Muscle layer of colon (tissue), 2 donors: ENCODE data around the gene STK38.
"Not testable (repeated sequence)": the region's sequence is repeated elsewhere in the genome, so short reads cannot be mapped to it uniquely, and the experiment has no call there.

Experiments
- H3K27ac ChIP-seq: one replicate; pipeline ENCODE4 v1.7.0; 2013; ENCODE audit warnings: low read depth, mild to moderate bottlenecking, low read length, moderate library complexity
- H3K27me3 ChIP-seq, 2 donors: one replicate each; pipeline ENCODE4 v1.7.0; 2013; ENCODE audit warnings: low read length in 2 of 2, mild to moderate bottlenecking in 2 of 2; ENCODE audit not compliant: insufficient read depth in 2 of 2, control insufficient read depth in 1 of 2
- H3K36me3 ChIP-seq: one replicate; pipeline ENCODE4 v1.7.0; 2013; ENCODE audit warnings: mild to moderate bottlenecking, low read length; ENCODE audit not compliant: insufficient read depth
- H3K4me1 ChIP-seq: one replicate; pipeline ENCODE4 v1.7.0; 2013; ENCODE audit warnings: mild to moderate bottlenecking, low read length; ENCODE audit not compliant: insufficient read depth
- H3K4me3 ChIP-seq, 2 donors: one replicate each; pipeline ENCODE4 v1.7.0; 2013; ENCODE audit warnings: low read length in 2 of 2, low read depth in 1 of 2, mild to moderate bottlenecking in 1 of 2, moderate library complexity in 1 of 2
- H3K9ac ChIP-seq: one replicate; pipeline ENCODE4 v1.7.0; 2013; ENCODE audit warnings: low read length
- H3K9me3 ChIP-seq: one replicate; pipeline ENCODE4 v1.7.0; 2013; ENCODE audit warnings: mild to moderate bottlenecking, low read length
- donor health status: abdominal sarcoma.
- donor health status: Adenocarcinoma of cecum.

STK38 gene

DNA sequence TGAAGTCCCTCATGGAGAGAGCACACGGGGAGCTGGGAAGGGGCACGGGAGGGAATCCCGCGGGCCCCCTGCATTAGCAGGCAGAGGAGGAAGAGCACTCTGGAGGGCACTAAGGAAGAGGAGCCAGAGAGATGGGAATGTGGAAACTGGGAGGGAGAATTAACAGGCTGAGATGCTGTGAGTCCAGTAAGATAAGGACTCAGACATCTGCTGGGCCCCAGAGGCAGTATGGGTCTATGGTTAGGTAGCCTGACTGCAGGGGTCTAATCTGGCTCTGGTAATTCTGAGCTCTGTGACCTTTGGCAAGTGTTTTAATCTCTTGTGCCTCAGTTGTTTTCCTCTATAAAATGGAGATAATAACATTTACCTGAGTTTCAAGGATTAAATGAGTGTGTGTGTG is 31.2 kb upstream of the STK38 start:
- H3K4me3 ChIP-seq = no peak overlapping the region
- peak overlapping the region; percentile 79 for H3K27ac ChIP-seq
- no peaks in the 10 kb centered on the region for H3K27me3 ChIP-seq
- H3K36me3 ChIP-seq = no peaks in the 10 kb centered on the region
- H3K4me1 ChIP-seq = peaks cover 25% of the 10 kb centered on the region
- no peaks in the 10 kb centered on the region for H3K9me3 ChIP-seq
- no peak overlapping the region for H3K9ac ChIP-seq

DNA sequence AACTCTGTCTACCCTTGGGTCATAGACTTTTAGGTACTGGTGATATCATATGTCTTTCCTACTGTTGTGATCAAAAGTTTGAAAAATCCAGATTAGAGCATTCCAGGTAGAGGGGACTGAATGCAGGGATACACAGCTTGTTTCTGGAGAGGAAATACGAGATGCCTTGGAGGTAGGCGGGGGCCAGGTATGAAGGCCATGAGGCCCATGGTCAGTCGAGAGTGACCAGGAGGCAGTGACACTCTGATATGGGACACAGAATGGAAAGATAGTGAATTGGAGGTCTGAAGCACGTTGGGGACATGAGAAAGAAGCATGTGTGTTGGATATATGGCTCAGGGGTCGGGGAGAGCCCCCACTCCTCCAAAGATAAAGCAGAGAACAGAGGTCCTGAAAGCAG is 30.8 kb upstream of the STK38 start:
- H3K36me3 ChIP-seq = no peaks in the 10 kb centered on the region
- no peak overlapping the region for H3K4me3 ChIP-seq
- H3K9me3 ChIP-seq = no peaks in the 10 kb centered on the region
- H3K9ac ChIP-seq = peak overlapping the region; percentile 27
- peak overlapping the region; percentile 79 for H3K27ac ChIP-seq
- peaks cover 25% of the 10 kb centered on the region for H3K4me1 ChIP-seq
- no peaks in the 10 kb centered on the region for H3K27me3 ChIP-seq

DNA sequence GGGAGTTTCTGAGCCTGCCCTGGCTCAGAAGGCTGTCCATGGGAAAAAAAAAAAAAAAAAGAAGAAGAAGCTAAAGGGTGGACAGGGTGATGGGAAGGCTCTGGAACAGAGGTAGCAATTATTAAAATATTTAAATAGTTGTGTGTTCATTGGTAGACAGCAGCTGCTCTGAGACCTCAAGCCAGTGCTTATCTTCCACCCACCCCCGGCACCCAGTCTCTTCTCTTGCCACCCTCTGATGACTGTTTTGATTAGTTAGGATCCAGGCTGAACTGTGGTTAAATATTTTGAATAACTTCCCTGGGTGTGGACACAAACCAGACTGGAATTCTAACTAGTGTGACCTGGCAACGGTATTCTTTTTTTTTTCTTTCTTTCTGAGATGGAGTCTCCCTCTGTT is 30.0 kb upstream of the STK38 start:
- Histone ChIP-seq H3K27ac (no peak overlapping the region), H3K27me3 (no peaks in the 10 kb centered on the region), H3K36me3 (no peaks in the 10 kb centered on the region), H3K9me3 (no peaks in the 10 kb centered on the region), H3K4me3 (no peak overlapping the region), H3K4me1 (peaks cover 25% of the 10 kb centered on the region), H3K9ac (no peak overlapping the region)

DNA sequence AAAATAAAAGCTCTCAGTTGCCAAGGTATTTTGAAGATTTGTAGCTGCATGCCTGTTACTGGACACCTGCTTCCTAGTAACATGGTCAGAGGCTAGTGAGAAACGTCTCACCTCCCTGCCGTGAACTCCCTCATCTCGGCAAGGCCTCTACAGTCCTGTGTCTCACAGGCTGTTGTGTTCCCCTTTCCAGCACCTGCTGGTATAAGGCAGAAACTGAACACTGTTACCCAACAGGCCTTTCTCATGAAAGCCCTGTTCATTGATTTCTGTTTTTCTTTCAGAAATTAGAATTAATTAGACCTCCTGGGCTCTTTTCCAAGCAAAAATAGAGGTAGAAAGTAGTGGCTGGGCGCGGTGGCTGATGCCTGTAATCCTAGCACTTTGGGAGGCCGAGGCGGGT is 29.3 kb upstream of the STK38 start:
- no peak overlapping the region for H3K9ac ChIP-seq
- H3K36me3 ChIP-seq = no peaks in the 10 kb centered on the region
- no peaks in the 10 kb centered on the region for H3K9me3 ChIP-seq
- no peaks in the 10 kb centered on the region for H3K27me3 ChIP-seq
- no peak overlapping the region for H3K4me3 ChIP-seq
- peaks cover 25% of the 10 kb centered on the region for H3K4me1 ChIP-seq
- H3K27ac ChIP-seq = no peak overlapping the region

DNA sequence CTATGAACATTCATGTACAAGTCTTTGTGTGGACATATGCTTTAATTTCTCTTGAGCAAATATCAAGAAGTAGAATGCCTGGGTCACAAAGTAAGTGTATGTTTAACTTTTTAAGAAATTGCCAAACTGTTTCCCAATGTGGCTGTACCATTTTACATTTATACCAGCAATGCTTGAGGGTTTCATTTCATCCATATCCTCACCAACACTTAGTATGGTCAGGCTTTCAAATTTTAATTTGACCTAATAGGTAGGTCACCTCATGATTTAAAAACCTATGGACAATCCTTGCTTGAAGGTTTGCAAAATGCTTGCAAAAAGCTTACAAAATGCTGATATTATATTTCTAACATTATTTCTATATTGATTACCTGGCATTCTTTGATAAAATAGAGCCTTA is 27.4 kb upstream of the STK38 start:
- Histone ChIP-seq H3K4me3 (no peak overlapping the region), H3K4me1 (peaks cover 20% of the 10 kb centered on the region), H3K9me3 (no peaks in the 10 kb centered on the region), H3K36me3 (no peaks in the 10 kb centered on the region), H3K9ac (no peak overlapping the region), H3K27ac (no peak overlapping the region), H3K27me3 (no peaks in the 10 kb centered on the region)

DNA sequence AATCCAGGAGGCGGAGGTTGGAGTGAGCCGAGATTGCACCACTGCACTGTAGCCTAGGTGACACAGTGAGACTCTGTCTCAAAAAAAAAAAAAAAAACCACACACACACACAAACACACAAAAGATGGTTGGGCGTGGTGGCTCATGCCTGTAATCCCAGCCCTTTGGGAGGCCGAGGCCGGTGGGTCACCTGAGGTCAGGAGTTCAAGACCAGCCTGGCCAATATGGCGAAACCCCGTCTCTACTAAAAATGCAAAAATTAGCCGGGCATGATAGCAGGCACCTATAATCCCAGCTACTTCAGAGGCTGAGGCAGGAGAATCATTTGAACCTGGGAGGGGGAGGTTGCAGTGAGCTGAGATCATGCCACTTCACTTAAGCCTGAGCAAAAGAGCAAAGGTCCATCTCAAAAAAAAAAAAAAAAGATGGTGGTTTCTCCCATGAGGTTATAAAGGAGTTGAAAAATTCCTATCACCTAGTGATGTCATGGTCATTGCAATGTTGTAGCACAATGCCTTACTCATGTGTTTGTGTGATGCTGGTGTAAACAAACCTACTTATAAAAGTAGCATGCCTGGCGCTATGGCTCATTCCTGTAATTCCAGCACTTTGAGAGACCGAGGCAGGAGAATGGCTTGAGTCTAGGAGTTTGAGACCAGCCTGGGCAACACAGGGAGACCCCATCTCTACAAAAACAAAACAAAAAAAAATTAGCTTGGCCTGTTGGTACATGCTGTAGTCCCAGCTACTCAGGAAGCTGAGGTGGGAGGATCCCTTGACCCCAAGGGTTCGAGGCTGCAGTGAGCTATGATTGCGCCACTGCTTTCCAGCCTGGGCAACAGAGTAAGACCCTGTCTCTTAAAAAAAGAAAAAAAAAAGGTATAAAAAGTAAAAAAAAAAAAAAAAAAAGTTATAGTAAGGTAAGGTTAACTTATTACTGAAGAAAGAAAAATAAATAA is 25.4 kb upstream of the STK38 start:
- not testable (repeated sequence) for H3K4me3 ChIP-seq

DNA sequence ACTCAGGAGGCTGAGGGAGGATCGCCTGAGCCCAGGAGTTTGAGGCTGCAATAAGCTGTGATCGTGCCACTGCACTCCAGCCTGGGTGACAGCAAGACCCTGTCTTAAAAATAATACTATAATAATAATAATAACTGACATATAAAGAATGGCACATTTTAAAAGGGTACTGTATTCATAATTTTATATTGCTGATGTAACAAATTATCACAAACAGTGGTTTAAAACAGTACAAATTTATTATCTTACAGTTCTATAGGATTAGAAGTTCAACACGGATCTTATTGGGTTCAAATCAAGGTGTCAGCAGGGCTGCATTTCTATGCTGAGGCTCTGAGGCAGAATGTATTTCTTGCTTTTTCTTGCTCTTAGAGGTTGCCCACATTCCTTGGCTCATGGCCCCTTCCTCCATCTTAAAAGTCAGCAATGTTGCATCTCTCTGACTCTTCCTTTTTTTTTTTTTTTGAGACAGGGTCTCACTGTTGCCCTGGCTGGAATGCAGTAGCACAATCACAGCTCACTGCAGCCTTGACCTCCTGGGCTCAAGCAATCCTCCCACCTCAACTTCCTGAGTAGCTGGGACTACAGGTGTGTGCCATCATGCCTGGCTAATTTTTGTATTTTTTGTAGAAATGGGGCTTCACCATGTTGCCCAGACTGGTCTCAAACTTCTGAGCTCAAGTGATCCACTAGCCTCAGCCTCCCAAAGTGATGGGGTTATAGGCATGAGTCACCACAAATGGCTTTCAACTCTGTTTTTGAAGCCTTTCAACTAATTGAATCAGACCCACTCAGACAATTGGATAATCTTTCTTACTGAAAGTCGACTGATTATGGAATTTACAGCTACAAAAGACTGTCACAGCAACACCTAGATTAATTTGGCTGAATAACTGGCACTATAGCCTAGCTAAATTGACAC is 24.1 kb upstream of the STK38 start:
- H3K27ac ChIP-seq = no peak overlapping the region
- H3K4me1 ChIP-seq = no peaks in the 10 kb centered on the region
- H3K9ac ChIP-seq = no peak overlapping the region
- no peaks in the 10 kb centered on the region for H3K27me3 ChIP-seq
- no peaks in the 10 kb centered on the region for H3K9me3 ChIP-seq
- H3K4me3 ChIP-seq = no peak overlapping the region
- no peaks in the 10 kb centered on the region for H3K36me3 ChIP-seq

More for the DNA sequence above, 25.4 kb upstream of the STK38 start:
- H3K36me3 ChIP-seq, H3K27ac ChIP-seq, H3K9me3 ChIP-seq, H3K9ac ChIP-seq, H3K4me1 ChIP-seq, H3K27me3 ChIP-seq: not testable (repeated sequence)

DNA sequence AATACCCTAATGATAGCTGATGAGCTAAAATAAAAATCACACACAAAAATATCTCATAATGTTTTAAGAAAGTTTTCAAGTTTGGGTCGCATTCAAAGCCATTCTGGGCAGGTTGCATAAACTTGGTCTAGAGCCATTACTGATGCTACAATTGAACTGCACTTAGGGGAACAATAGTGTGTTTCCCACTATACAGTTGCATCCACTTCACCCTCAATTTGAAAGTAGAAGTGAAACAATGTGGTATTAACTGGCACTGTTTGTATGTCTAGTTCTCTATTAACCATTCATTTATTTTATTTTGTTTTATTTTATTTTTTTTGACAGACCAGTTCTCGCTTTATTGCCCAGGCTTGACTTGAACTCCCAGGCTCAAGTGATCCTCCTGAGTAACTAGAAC is 23.0 kb upstream of the STK38 start:
- Histone ChIP-seq H3K27ac (no peak overlapping the region), H3K36me3 (no peaks in the 10 kb centered on the region), H3K27me3 (no peaks in the 10 kb centered on the region), H3K9me3 (no peaks in the 10 kb centered on the region), H3K9ac (no peak overlapping the region), H3K4me1 (no peaks in the 10 kb centered on the region), H3K4me3 (no peak overlapping the region)

DNA sequence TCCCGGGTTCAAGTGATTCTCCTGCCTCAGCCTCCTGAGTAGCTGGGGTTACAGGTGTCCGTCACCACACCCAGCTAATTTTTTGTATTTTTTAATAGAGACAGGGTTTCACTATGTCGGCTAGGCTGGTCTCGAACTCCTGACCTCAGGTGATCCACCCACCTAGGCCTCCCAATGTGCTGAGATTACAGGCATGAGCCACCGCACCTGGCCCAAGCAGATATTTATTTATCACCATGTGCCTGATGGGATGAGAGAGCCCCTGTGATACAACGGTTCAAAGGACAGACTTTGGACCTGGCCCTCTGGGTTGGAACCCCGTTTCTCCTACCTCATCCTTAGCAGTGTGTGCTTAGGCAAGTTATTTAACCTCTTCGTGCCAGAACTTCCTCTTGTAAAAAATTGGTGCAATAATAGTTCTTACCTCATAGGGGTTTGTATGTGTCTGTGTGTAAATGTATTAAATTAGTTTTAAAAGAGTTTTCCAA is 19.2 kb upstream of the STK38 start:
- Histone ChIP-seq H3K4me3 (no peak overlapping the region), H3K27ac (no peak overlapping the region), H3K9me3 (no peaks in the 10 kb centered on the region)

DNA sequence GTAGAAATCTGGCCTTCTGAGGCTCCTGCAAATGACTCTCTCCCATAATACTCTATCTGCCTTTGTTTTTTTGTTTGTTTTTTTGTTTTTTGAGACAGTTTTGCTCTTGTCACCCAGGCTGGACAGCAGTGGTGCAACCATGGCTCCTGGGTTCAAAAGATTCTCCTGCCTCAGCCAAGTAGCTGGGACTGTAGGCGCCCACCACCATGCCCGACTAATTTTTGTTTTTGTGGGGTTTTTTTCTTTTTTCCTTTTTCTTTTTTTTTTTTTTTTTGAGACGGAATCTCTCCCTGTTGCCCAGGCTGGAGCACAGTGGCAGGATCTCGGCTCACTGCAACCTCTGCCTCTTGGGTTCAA is 16.6 kb upstream of the STK38 start:
- no peaks in the 10 kb centered on the region for H3K9me3 ChIP-seq
- H3K4me1 ChIP-seq = no peaks in the 10 kb centered on the region
- no peak overlapping the region for H3K27ac ChIP-seq
- H3K36me3 ChIP-seq = no peaks in the 10 kb centered on the region
- H3K4me3 ChIP-seq = no peak overlapping the region
- H3K27me3 ChIP-seq = no peaks in the 10 kb centered on the region
- no peak overlapping the region for H3K9ac ChIP-seq

More for the DNA sequence above, 19.2 kb upstream of the STK38 start:
- no peak overlapping the region for H3K9ac ChIP-seq
- H3K36me3 ChIP-seq = no peaks in the 10 kb centered on the region
- H3K4me1 ChIP-seq = no peaks in the 10 kb centered on the region
- H3K27me3 ChIP-seq = no peaks in the 10 kb centered on the region

DNA sequence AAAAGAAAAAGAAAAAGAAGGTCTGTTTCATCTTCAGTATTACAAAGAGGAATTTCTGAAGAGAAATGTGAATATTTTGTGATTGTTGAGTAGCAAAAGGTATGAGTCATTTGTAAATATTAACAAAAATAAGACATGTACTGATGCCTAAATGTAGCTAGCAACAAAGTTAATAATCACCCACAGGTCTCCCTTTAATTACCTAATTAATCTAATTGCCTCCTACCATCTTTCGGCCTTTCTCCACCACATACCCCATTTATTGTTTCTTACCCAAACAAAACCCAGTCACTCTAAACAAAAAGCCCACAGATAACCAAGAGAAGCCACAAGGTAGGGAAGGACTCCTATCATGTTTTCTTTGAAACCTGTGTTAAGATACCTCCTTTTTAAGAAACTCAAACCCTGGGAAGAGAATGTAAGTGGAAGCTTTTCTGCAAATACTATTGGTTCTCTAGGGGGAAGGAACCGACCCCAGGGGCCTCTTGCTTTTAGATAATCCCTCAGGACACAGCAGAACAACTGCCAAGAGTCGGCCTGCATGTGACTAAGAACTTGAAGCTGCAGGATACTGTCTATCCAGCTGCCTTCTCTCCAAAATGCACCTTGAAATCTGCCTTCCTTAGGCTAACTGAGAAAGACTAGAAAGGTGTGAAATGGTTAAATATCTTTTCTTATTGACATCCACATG is 16.1 kb upstream of the STK38 start:
- Histone ChIP-seq H3K4me3 (no peak overlapping the region), H3K36me3 (no peaks in the 10 kb centered on the region), H3K9ac (no peak overlapping the region), H3K27ac (no peak overlapping the region), H3K4me1 (no peaks in the 10 kb centered on the region), H3K9me3 (no peaks in the 10 kb centered on the region), H3K27me3 (no peaks in the 10 kb centered on the region)
